ENCODE results near the gene C11orf68. TPM values are rescaled to one million over a fixed set of nuclear protein-coding genes. Genes with fewer than 3 reads are reported as not detected.
A peak's percentile ranks its signal among the peaks of the same experiment; 100 is the strongest.

C11orf68 gene
- total and polyA plus RNA-seq, 10 donors, result 22.0 to 44.9 (median 33.2) TPM

DNA sequence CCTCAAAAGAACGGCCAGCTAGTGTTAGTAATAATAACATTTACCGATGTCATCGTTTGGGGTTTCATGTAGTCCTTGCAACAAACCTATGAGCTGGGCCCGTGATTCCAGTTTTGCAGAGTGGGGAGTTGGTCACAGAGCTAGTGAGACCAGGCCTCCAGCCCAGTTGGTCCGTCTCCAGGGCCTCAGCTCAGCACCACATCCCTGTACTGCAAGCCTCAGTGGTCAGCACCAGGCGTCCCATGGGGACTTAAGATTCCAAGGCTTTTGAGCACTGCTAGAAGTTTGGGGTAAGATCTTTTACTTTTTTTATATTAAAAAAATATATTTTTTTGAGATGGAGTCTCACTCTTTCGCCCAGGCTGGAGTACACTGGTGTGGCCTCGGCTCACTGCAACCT, 25.3 kb upstream of the C11orf68 start:
- 85 to 97% (median 93%) methylated on average over 8 of the region's 8 CpGs for WGBS, 5 donors
- no peak overlapping the region for H3K4me3 ChIP-seq
- H3K36me3 ChIP-seq, result no peaks in the 10 kb centered on the region
- TF ChIP-seq POLR2A (IDR thresholded peaks at IDR 0.05) (no peak), POLR2AphosphoS5 (IDR thresholded peaks at IDR 0.05) (no peak)
- TF ChIP-seq, protein P1, sequence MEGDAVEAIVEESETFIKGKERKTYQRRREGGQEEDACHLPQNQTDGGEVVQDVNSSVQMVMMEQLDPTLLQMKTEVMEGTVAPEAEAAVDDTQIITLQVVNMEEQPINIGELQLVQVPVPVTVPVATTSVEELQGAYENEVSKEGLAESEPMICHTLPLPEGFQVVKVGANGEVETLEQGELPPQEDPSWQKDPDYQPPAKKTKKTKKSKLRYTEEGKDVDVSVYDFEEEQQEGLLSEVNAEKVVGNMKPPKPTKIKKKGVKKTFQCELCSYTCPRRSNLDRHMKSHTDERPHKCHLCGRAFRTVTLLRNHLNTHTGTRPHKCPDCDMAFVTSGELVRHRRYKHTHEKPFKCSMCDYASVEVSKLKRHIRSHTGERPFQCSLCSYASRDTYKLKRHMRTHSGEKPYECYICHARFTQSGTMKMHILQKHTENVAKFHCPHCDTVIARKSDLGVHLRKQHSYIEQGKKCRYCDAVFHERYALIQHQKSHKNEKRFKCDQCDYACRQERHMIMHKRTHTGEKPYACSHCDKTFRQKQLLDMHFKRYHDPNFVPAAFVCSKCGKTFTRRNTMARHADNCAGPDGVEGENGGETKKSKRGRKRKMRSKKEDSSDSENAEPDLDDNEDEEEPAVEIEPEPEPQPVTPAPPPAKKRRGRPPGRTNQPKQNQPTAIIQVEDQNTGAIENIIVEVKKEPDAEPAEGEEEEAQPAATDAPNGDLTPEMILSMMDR (IDR thresholded peaks at IDR 0.05 in 8 of 11, conservative IDR thresholded peaks at IDR 0.05 in 3 of 11), result no peak
- no peak overlapping the region for H3K27ac ChIP-seq
- no peaks in the 10 kb centered on the region for H3K9me3 ChIP-seq
- H3K27me3 ChIP-seq (replicated peaks in 1 of 7), result peaks cover 0 to 3% (median 0%) of the 10 kb centered on the region in 7 donors
- peaks cover 0 to 17% (median 7%) of the 10 kb centered on the region in 6 donors for H3K4me1 ChIP-seq
- intact Hi-C loops (cut with DNase I; ENCODE audit: low total_unique reads), result no loop called here
- no peak for DNase-seq

DNA sequence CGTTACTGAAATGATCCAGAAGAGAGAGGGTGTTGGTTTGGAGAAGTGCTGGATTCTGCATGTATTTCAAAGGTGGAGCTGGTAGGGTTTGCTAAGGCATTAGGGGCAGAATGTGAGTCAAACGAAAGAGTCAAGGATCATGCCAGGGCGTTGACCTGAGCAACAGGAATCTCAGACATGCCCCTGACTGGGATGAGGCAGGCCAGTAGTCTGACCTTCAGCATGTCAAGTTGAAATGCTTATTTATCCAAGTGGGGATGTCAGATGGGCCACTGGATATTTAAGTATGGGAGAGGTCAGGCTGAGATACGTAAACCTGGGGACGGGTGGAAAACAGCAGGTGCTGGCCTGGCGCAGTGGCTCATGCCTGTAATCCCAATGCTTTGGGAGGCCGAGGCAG, 23.7 kb upstream of the C11orf68 start:
- 86 to 94% (median 91%) methylated on average over 7 of the region's 7 CpGs for WGBS, 5 donors
- TF ChIP-seq POLR2A (IDR thresholded peaks at IDR 0.05) (no peak), POLR2AphosphoS5 (IDR thresholded peaks at IDR 0.05) (no peak)
- TF ChIP-seq, protein P1 (IDR thresholded peaks at IDR 0.05 in 8 of 11, conservative IDR thresholded peaks at IDR 0.05 in 3 of 11), result no peak
- intact Hi-C loops (cut with DNase I; ENCODE audit: low total_unique reads), result no loop called here
- Histone ChIP-seq H3K9me3 (no peaks in the 10 kb centered on the region), H3K36me3 (no peaks in the 10 kb centered on the region), H3K4me1 (peaks cover 0 to 17% (median 7%) of the 10 kb centered on the region in 6 donors), H3K4me3 (no peak overlapping the region), H3K27ac (no peak overlapping the region), H3K27me3 (replicated peaks in 1 of 7) (peaks cover 0 to 4% (median 0%) of the 10 kb centered on the region in 7 donors)
- DNase-seq, result no peak

DNA sequence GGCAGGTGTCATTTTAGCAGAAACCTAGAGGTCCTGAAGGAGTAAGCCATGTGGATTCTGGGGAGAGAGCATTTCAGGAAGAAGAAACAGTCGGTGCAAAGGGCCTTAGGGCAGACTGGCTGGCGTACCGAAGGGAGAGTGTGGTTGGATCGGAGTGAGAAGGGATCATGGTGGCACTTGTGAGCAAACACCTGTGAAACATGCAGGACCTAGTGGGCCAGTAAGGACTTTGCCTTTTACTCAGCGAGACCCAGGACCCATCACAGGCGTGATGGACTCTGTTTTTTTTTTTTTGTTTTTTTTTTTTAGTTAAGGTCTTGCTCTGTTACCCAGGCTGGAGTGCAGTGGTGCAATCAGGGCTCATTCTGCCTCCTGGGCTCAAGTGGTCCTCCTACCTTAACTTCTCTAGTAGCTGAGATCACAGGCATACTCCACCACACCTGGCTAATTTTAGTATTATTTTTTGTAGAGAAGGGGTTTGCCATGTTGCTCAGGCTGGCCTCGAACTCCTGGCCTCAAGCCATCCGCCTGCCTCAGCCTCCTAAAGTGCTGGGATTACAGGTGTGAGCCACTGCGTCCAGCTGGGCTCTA, 23.0 kb upstream of the C11orf68 start:
- Histone ChIP-seq H3K36me3 (no peaks in the 10 kb centered on the region), H3K4me3 (no peak overlapping the region), H3K27ac (peak overlapping the region in 5 of 8 donors; percentile 13 to 80 (median 69)), H3K9me3 (no peaks in the 10 kb centered on the region), H3K27me3 (replicated peaks in 1 of 7) (peaks cover 0 to 9% (median 0%) of the 10 kb centered on the region in 7 donors), H3K4me1 (peaks cover 0 to 17% (median 7%) of the 10 kb centered on the region in 6 donors)
- no peak for TF ChIP-seq POLR2A (IDR thresholded peaks at IDR 0.05)
- no peak for TF ChIP-seq POLR2AphosphoS5 (IDR thresholded peaks at IDR 0.05)
- TF ChIP-seq, protein P1 (IDR thresholded peaks at IDR 0.05 in 8 of 11, conservative IDR thresholded peaks at IDR 0.05 in 3 of 11), result no peak
- DNase-seq, result no peak
- 73 to 84% (median 78%) methylated on average over 9 of the region's 9 CpGs for WGBS, 5 donors
- intact Hi-C loops (cut with DNase I; ENCODE audit: low total_unique reads), result no loop called here

DNA sequence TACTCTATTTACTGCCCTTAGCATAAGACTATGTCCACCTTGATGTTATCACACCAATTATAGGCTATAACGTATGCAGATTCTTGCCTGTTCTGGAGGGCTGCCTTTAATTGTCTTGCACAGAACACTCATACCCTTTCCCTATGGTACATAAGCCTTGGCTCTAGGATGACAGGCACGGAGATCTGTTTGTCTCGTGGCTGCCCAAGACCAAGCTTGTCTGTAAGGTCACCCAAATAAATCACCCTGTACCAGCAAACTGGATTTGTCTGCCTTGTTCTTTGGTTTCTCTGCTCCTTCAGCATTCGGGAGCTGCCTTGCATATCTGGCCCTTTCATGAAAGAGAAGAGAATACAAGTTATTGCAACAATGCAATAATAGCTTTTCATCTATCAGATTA, 18.9 kb upstream of the C11orf68 start:
- Histone ChIP-seq H3K4me1 (peaks cover 0 to 17% (median 7%) of the 10 kb centered on the region in 6 donors), H3K27ac (no peak overlapping the region), H3K4me3 (no peak overlapping the region), H3K36me3 (no peaks in the 10 kb centered on the region), H3K27me3 (replicated peaks in 1 of 7) (peaks cover 0 to 9% (median 0%) of the 10 kb centered on the region in 7 donors), H3K9me3 (no peaks in the 10 kb centered on the region)
- TF ChIP-seq POLR2A (IDR thresholded peaks at IDR 0.05), result no peak
- TF ChIP-seq POLR2AphosphoS5 (IDR thresholded peaks at IDR 0.05), result no peak
- intact Hi-C loops (cut with DNase I; ENCODE audit: low total_unique reads), result no loop called here
- WGBS, 5 donors, result 59 to 83% (median 62%) methylated on average over 4 of the region's 4 CpGs
- no peak for DNase-seq
